ENCODE results near the gene SEPTIN5.
"Not testable (repeated sequence)": the region's sequence is repeated elsewhere in the genome, so short reads cannot be mapped to it uniquely, and the experiment has no call there.

Gene SEPTIN5

DNA sequence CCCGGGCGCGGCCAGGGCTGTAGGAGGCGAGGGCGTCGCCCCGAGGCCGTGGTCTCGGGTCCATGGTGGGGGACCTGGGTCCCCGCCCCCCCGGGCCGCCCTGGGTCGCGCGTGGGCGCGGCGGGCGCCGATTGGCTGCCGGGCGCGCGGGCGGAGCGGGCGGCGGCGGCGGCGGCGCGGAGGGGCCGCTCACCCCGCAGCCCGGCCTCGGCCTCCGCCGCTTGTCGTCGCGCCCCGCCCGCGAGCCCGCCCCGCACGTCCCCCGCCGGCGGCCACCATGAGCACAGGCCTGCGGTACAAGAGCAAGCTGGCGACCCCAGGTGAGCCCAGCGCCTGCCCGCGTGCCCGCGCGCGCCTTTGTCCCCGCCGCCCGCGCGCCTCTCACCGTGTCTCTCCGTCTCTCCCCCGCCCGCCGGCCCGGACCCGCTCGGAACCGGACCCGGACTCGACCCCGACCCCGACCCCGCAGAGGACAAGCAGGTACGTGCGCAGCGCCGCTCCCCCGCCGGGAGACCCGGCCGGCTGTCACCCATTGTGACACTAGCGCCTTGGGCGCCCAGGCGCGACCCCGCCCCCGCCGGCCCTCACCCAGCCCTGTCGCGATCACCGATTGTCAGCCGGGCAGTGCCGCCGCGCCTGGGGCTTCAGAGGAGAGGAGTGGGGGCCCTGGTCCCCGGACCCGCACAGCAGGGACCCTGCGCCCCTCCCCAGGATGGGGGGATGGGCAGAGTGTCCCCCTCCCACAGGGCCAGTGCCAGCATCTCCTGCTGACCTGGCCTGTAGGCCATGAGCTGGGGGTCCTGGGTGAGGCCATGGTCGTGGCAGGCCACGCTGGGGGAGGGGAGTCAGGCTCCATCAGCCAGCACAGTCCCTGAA, at the start of gene SEPTIN5:
Gene SEPTIN5, plus strand, starts transcription at position 192 of the 876 bp plus-strand sequence. Its CDS starts 86 bp downstream, at position 278.
- DNase-seq = no peak

DNA sequence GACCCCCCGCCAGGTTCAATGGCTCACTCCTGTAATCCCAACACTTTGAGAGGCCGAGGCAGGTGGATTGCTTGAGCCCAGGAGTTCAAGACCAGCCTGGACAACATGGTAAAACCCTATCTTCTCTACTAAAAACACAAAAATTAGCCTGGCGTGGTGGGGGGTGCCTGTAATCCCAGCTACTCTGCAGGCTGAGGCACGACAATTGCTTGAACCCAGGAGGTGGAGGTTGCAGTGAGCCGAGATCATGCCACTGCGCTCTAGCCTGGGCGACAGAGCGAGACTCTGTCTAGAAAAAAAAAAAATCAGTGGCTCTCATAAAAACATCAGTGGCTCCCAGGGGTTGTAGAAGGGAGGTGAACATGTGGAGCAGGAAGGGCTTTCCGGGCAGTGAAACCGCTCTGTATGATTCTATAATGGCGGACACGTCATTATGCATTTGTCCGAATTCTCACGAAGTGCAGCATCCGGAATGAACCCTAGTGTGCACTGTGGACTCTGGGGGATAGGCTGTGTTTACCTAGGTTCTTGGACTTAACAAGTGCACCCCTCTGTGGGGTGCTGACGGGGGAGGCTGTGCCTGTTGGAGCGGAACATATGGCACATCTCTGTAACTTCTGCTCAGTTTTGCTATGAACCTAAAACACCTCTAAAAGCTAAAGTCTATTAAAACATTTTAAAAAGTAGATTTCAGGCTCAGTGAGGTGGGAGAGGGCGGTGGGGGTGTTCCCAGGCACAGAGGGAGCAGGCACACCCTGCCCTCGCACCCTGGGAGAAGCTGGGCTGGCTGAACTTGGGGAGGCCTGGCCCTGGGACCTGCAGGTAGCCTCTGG, 49.1 kb upstream of the SEPTIN5 start:
- DNase-seq = no peak

DNA sequence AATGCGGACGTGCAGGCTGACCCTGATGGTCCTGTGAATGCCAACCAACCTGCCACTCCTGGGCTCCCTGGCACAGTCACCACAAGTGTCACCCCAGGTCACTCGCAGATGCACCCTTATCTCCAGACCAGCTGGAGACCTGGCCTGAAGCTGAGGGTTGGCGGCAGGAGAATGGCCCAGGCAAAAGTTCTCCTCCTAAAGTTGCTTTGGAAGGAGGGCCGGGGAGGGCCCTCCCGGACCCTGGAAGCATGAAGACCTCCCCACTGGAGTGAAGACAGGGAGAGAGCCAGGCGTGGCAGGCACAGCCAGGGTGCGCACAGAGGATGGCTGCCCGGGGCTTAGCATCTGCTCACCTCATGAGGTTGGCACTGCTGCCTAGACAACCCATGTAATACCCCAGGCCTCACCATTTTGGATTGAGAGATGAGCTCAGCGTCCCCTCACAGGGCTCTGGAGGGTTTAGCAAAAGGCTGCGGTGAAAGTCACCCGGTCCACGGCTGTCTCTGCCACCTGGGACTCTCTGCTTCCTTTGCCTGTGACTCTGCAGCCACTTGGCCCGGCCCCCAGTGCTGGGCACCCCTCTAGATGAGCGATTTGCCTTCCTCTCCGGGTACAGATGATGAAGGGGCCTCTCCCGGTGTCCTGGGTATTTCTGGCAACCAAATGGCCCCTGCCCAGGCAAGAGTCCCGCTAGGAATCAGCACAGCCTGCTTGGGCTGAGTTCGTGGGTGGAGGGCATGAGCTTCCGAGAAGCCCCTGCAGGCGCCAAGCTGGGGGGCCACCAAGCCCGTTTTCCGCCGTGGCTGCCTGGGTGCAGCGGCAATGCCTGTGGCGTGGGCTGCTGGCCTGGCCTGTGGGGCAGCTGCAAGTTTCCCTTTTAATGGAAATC, 48.3 kb upstream of the SEPTIN5 start:
- no peak for DNase-seq

DNA sequence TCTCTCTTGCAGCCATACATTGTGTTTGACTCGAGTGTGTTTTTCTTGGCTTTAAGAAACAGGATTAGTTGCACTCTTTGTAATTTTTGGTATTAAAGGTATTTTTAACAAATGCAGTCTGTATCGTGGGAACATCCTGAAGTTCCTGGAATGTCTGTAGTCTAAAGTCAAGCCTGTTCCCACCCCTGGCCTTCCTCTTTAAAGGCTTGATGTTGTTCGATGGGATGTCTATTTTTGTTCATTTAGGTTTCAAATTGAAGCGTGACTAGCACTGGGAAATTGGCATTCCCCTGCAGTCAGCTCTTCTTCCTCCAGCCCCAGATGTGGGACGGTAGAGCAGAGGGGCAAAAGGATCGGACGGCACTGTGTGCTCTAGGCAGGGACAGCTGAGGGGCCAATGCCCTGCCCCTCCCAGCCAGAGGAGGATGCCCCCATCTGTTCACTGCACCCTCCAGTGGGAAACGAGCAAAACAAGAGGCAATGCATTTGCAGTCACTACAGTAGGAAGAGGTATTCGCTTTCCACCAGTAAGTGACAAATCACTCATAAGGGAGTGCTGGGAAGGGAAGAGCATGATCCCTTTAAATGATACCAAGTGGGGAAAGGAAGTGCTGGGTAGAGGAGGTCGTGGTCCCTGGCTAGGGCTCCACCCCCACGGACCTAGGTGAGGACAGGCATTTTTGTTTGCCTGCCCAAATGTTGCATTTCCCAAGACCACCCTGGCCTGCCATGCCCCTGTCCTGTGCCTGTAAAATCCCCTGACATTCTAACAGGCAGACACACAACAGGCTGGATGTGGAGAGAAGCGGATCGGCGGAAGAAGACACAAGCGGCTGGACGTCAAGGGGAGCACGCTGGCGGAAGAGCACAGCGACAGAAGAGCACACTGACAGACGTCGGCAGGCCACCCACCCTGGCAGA, 47.4 kb upstream of the SEPTIN5 start:
- no peak for DNase-seq

DNA sequence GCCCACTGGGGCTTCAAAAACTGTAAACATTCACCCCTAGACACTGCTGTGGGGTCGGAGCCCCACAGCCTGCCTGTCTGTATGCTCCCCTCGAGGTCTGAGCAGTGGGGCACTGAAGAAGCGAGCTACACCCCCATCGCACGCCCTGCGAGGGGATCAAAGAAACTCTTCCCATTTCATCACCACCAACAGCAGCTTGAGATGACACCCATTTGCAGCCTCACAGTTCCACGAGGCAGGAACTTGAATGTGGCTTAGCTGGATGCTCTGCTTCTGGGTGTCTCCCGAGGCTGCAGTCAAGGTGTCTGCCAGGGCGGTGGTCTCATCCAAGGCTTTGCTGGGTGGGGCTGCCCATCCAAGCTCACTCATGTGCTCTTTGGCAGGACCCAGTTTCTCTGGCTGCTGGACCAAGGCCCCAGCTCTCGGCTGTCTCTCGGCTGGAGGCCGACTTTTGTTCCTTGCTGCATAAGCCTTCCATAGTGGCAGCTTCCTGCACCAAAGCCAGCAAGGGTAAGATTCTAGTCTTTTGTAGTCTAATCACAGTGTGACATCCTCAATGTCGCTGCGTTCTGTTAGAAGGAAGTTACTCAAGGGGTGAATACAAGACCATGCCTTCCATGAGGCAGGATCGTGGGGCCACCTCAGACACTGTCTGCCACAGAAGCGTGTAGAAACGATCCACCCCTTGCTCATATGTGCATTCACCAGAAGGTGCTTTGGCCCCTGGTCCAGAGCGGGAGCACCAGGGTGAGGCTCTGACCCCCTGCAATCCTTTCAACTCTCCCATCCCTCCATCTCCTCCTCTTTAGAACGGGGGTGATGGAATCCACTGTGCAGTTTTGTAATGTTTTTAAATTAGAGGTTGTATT, 46.2 kb upstream of the SEPTIN5 start:
- no peak for DNase-seq

DNA sequence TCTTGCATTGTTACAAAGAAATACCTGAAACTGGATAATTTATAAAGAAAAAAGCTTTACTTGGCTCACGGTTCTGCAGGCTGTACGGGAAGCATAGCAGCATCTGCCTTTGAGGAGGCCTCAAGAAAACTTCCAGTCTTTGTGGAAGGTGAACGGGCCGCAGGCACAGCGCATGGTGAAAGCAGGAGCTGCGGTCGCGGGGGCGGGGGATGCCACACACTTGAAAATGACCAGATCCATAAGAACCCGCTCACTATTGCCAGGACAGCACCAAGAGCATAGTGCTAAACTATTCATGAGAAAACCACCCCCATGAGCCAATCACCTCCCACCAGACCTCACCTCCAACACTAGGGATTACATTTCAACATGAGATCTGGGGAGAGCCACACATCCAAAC, 45.6 kb upstream of the SEPTIN5 start:
- no peak for DNase-seq

DNA sequence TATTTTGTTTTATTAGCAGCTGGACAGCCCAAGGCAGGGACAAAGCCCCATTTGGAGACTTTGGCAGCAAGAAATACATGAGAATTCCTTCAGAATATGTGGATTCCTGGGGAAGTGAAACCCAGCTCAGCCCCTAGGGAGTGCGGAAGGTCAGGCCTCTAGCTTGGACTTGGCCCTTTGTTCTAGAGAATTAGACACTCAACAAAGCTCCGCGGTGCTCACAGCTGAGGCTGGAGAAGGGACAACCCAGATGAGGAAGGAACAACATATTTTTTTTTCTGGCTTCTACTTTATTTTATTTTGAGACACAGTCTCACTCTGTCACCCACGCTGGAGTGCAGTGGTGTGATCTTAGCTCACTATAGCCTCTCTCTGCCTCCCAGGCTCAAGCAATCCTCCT, 44.7 kb upstream of the SEPTIN5 start:
- DNase-seq = no peak

DNA sequence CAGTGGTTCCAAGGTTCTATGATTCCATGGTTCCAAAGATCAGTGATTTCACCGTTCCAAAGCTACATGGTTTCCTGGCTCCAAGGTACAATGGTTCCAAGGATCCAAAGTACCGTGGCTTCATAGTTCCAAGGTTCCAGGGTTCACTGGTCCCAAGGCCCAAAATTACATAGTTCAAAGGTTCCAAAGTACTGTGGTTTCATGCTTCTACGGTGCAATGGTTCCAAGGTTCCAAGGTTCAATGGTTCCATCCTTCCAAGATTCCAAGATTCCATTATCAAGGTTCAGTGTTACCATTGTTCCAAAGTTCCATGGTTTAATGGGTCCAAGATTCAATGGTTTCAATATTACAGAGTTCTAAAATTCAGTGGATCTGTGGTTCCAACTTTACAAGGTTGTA, 43.0 kb upstream of the SEPTIN5 start:
- DNase-seq = no peak

DNA sequence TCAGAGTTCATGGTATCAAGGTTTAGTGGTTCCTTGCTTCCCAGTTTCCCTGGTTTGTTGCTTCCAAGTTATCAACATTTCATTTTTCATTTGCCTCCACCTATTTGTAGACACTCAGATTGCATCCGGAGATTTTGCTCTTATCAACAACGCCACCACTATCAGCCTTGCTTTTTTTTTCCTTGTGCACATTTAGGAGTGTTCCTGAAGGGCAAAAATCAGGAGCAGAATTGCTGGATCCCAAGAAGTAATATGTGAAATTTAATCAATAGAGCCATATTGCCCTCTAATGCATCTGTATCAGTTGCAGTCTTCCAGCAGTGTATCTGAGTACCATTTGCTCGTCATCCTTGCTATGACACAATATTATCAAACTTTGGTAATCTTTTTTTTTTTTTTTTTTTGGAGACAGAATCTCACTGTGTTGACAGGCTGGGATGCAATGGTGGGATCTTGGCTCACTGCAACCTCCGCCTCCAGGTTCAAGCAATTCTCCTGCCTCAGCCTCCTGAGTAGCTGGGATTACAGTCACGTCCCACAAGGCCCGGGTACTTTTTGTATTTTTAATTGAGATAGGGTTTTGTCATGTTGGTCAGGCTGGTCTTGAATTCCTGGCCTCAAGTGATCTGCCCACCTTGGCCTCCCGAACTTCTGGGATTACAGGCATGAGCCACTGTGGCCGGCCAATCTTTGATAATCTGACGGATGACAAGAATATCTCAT, 42.1 kb upstream of the SEPTIN5 start:
- no peak for DNase-seq

DNA sequence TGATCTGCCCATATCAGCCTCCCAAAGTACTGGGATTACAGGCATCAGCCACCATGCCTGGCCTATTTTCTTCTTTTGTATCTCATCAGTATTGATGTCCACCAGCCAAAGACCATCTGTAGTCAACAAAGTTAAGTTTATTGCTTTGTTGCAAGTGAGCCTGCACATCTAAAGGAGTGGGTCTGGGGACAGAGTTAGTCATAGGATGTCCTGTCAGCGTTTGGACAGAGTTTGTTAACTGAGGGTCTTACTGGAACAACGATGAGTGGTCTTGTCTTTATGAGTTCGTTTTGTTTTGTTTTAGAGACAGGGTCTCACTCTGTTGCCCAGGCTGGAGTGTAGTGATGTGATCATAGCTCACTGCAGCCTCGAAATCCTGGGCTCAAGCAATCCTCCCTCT, 40.6 kb upstream of the SEPTIN5 start:
- no peak for DNase-seq

DNA sequence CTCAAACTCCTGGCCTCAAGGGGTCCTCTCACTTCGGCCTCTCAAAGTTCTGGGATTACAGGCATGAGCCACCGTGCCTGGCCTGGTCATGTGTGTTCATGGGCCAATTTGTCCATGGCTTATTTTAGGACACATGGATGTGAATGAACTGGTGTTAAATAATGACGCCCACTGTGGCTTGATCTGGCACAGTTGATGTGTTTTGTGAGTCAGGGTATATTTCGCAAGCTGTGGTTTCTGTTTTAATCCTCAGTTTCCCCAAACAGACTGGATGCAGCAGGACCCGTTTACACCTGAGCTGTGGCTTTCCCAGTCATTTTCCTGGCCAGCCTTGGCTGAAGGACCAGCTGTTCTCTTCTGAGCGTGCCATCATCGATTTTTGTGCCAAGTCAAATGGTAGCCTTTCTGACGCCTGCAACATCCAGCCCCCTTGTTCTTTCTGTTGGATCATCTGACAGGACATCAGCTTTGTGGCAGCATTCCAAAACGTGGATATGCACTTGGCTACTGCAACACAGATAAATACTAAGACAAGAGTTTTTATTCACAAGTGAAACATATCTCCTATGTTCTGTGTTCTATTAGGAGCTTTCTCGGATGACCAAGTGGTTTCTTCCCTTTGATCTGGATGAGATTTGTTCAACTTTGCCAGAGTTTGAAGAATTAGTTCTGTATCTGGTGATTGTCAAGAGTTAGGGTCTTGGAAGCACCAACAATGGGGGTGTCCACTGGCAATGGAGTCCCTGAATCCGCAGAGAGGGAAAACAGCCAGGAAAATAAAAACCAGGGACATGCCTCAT, 40.0 kb upstream of the SEPTIN5 start:
- no peak for DNase-seq

DNA sequence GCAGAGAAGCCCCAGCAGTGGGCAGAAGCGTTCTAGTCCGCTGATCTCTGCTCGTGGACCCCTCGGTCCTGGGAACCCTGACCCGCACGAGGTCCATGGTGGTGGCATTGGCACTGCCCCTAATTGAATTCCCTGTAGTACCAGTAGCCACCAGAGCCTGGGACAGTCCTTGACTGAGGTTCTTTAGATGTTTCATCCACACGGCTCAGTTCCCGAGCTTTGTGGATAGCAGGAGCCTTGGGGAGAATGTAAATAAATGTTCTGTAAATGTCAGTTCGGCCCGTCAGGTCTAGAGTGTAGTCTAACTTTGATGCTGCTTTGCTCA, 39.4 kb upstream of the SEPTIN5 start:
- DNase-seq = no peak

DNA sequence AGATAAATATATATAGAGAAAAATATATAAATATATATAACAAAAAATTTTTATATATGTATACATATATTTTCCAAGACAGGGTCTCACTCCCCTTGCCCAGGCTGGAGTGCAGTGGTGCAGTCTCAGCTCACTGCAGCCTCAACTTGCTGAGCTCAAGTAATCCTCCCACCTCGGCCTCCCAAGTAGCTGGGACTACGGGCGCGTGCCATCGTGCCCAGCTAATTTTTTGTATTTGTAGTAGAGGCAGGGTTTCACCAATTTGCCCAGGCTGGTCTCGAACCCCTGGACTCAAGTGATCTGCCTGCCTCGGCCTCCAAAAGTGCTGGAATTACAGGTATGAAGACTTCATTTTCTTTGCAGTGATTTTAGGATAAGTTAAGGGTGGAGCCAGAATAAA, 38.9 kb upstream of the SEPTIN5 start:
- DNase-seq = no peak

DNA sequence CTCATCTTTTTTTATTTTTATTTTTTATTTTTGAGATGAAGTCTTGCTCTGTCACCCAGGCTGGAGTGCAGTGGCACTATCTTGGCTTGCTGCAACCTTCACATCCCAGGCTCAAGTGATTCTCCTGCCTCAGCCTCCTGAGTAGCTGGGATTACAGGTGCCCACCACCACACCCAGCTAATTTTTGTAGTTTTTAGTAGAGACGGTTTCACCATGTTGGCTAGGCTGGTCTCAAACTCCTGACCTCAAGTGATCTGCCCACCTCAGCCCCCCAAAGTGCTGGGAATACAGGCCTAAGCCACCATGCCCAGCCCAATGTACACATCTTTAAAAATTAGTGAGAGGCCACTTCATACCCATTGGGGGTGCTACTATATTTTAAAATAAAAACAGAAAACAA, 37.9 kb upstream of the SEPTIN5 start:
- not testable (repeated sequence) for DNase-seq

DNA sequence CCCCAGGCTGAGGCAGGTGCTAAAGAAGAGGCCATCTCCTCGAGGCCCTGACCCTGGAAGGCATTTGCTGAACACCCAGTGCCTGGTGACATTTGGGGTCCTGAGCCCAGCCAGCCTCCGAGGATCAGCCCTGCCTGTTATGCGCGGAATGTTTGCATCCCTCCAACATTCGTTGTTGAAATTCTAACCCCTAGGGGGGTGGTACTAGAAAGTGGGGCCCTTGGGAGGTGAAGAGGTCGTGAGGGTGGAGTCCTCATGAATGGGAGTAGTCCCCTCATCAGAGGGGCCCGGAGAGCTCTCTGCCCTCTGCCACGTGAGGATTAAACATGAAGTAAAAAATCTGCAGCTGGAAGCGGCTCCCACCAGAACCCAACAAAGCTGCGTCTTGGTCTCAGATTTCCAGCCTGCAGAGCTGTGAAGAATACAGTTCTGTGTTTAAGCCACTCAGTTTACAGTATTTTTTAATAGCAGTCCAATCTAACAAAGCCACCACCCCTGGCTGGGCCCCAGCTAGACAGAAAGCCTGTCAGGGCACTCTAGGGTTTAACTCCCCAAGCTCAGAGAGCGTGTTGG, 35.3 kb upstream of the SEPTIN5 start:
- DNase-seq = no peak

DNA sequence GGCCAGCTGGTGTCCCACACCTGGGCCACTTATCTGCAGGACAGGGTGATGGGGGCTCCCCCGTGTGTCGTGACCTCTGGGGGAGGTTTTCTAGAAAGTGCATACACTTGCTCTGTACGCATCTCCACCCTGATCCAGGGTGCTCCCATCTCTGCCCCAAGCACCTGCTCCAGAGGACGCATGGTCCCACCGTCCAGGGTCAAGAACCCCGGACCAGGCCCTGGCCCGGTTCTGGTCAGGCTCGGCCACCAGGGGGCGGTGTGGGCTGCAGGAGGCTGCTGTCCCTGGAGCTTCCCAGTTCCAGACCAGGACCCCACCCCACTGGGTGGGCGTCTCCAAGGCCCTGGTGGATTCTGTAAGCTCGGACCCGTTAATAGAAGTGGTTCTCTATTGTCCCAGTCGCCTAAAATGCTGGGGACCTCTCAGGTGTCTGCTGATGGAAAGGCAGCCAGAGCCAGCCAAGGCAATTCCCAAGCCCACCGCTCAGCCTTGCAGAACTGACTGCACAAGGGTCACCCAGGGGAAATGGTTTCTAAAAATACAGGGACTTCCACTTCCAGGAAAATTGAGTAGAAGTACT, 34.7 kb upstream of the SEPTIN5 start:
- DNase-seq = peak; percentile 78

DNA sequence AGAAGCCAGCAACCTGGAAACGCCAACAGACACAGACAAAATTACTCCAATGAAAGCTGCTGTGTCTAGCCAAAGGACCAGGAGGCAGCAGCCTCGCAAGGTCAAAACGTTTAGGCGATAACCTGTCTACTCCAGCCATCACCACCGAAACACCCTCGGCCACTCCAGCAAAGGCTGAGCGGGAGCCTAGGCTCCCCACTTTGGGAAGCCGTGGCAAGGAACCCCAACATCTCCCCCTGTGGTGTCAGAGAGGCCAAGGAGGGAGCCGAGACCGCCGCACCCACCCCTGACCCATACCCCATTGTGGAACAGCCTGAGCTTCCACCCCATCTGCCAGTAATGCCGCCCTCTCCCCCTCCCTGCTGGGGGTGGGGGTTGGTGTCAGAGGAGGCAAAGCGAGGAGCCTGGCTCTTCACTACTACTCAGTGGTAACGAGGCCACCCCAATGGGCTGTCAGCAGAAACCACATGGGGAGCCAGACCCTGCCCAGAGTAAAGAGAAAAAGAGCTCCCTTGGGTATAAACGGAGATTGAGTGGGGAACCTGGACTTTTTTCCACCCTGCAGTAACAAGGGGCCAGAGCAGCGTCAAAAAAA, 33.9 kb upstream of the SEPTIN5 start:
- no peak for DNase-seq
